Neural cell (in vitro differentiated cells): Measurements from ENCODE around the gene FAM209A. TPM values are rescaled to one million over a fixed set of nuclear protein-coding genes. Genes with fewer than 3 reads are reported as not detected.

Experiments
- H2AFZ ChIP-seq: fragments of 200-600, 300-800 bp; sonication (generic), shearing (Covaris generic); 2 replicates; pipeline ENCODE4 v1.6.0; 2014; ENCODE audit warnings: low read depth, mild to moderate bottlenecking, antibody characterized with exemption, low read length, moderate library complexity
- H3F3A ChIP-seq: fragments of 200-600 bp; shearing (Covaris generic); 2 replicates; pipeline ENCODE4 v1.6.1; 2016; ENCODE audit warnings: mild to moderate bottlenecking, moderate library complexity, mixed read lengths, antibody characterized with exemption, low read length; ENCODE audit not compliant: insufficient read depth, poor library complexity, severe bottlenecking
- H3K27ac ChIP-seq: fragments of 200-600, 300-800 bp; sonication (generic), shearing (Covaris generic); 2 replicates; pipeline ENCODE4 v1.5.1; 2014; ENCODE audit warnings: mild to moderate bottlenecking, low read length, moderate library complexity
- H3K27me3 ChIP-seq: fragments of 300-800, 200-600 bp; sonication (generic), shearing (Covaris generic); 2 replicates; pipeline ENCODE4 v1.6.0; 2014; ENCODE audit warnings: mild to moderate bottlenecking, low read depth, low read length, moderate library complexity; ENCODE audit not compliant: insufficient read depth
- H3K36me3 ChIP-seq: fragments of 300-800, 200-600 bp; sonication (generic), shearing (Covaris generic); 2 replicates; pipeline ENCODE4 v1.5.1; 2014; ENCODE audit warnings: mild to moderate bottlenecking, antibody characterized with exemption, low read length, moderate library complexity; ENCODE audit not compliant: insufficient read depth
- H3K4me2 ChIP-seq: fragments of 300-800, 200-600 bp; sonication (generic), shearing (Covaris generic); 2 replicates; pipeline ENCODE4 v1.6.0; 2014; ENCODE audit warnings: mild to moderate bottlenecking, low read length
- H3K4me3 ChIP-seq: fragments of 300-800, 200-600 bp; sonication (generic), shearing (Covaris generic); 2 replicates; pipeline ENCODE4 v1.5.1; 2014; ENCODE audit warnings: mild to moderate bottlenecking, low read length, moderate library complexity
- H3K79me2 ChIP-seq: fragments of 200-600 bp; shearing (Covaris generic); replicated peaks from 2 replicates; pipeline ENCODE4 v1.6.0; 2014; ENCODE audit warnings: mild to moderate bottlenecking, low read length, moderate library complexity; ENCODE audit not compliant: insufficient read depth
- H3K9ac ChIP-seq: fragments of 300-800, 200-600 bp; sonication (generic), shearing (Covaris generic); 2 replicates; pipeline ENCODE4 v1.6.1; 2016; ENCODE audit warnings: mild to moderate bottlenecking, low read length, mixed read lengths
- H3K9me2 ChIP-seq: fragments of 200-600 bp; shearing (Covaris generic); 2 replicates; pipeline ENCODE4 v1.6.1; 2016; ENCODE audit warnings: mild to moderate bottlenecking, low read length, mixed read lengths; ENCODE audit not compliant: insufficient read depth
- H3K9me3 ChIP-seq: fragments of 200-600, 300-800 bp; sonication (generic), shearing (Covaris generic); 2 replicates; pipeline ENCODE4 v1.6.1; 2016; ENCODE audit warnings: mild to moderate bottlenecking, mixed run types, low read length, moderate library complexity, mixed read lengths
- H4K20me1 ChIP-seq: fragments of 200-600 bp; shearing (Covaris generic); 2 replicates; pipeline ENCODE4 v1.6.1; 2016; ENCODE audit warnings: mild to moderate bottlenecking, mixed run types; ENCODE audit not compliant: insufficient read depth
- CTCF ChIP-seq: fragments of 450-650 bp; IDR thresholded peaks from 2 replicates; pipeline ENCODE4 v1.5.1; 2014; ENCODE audit warnings: antibody characterized with exemption, mild to moderate bottlenecking, moderate library complexity; ENCODE audit not compliant: poor library complexity, severe bottlenecking
- EP300 ChIP-seq: fragments of 450-650 bp; conservative IDR thresholded peaks from 2 replicates; pipeline ENCODE4 v1.6.1; 2014; ENCODE audit warnings: antibody characterized with exemption, mild to moderate bottlenecking, moderate library complexity; ENCODE audit not compliant: poor library complexity, severe bottlenecking
- EZH2 ChIP-seq: fragments of 200-600, 300-800 bp; shearing (Covaris generic), sonication (generic); IDR thresholded peaks from 2 replicates; pipeline ENCODE4 v1.6.1; 2014; ENCODE audit warnings: antibody characterized with exemption, low read length, borderline replicate concordance, mild to moderate bottlenecking; ENCODE audit not compliant: insufficient read depth, poor library complexity, severe bottlenecking
- MXI1 ChIP-seq: fragments of 450-650 bp; conservative IDR thresholded peaks from 2 replicates; pipeline ENCODE4 v1.6.1; 2014; ENCODE audit warnings: antibody characterized with exemption, mild to moderate bottlenecking; ENCODE audit not compliant: poor library complexity, severe bottlenecking
- POLR2AphosphoS5 ChIP-seq: IDR thresholded peaks from 2 replicates; pipeline ENCODE4 v1.6.1; 2012
- RAD21 ChIP-seq: fragments of 450-650 bp; conservative IDR thresholded peaks from 2 replicates; pipeline ENCODE4 v1.6.1; 2014; ENCODE audit warnings: antibody characterized with exemption, mild to moderate bottlenecking, moderate library complexity
- SMC3 ChIP-seq: fragments of 450-650 bp; conservative IDR thresholded peaks from 2 replicates; pipeline ENCODE4 v1.6.1; 2014; ENCODE audit warnings: antibody characterized with exemption, mild to moderate bottlenecking, moderate library complexity; ENCODE audit not compliant: poor library complexity
- TAF1 ChIP-seq: IDR thresholded peaks from 2 replicates; pipeline ENCODE4 v1.6.1; 2012; ENCODE audit warnings: low read depth
- polyA plus RNA-seq: library from polyadenylated mRNA; depleted of rRNA; stranded (reverse); fragments of >200 nt; gene quantifications from 2 replicates; pipeline ENCODE4 v1.2.3, GENCODE V29; 2014
- TF ChIP-seq, protein P1 (sequence below): IDR thresholded peaks from 2 replicates; pipeline ENCODE4 v1.6.1; 2012; ENCODE audit warnings: borderline replicate concordance

Gene FAM209A
- polyA plus RNA-seq, 1 donor from 2014 or later: not detected

DNA sequence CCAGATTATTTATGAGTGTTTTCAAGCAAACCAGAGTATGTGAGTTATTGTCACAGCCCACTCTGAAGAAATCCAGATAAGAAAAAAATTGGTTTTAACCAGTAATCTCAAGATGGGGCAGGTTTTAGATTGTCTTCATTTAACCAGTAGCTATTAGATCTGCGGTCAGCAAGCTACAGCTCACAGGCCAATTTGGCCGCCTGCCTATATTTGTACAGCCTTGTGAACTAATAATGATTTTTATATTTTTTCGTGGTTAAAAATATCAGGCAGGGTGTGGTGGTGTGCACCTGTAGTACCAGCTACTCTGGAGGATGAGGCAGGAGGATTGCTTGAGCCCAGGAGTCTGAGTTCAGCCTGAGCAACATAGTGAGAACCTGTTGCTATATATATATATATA lies 13.5 kb downstream of the FAM209A start:
- H3K9ac ChIP-seq: no peak overlapping the region
- no peaks in the 10 kb centered on the region for H3K27me3 ChIP-seq
- H3K4me3 ChIP-seq: no peak overlapping the region
- H3K9me3 ChIP-seq: no peaks in the 10 kb centered on the region
- no peak overlapping the region for H3K27ac ChIP-seq
- H3K36me3 ChIP-seq: no peaks in the 10 kb centered on the region
- no peaks in the 10 kb centered on the region for H3K9me2 ChIP-seq
- no peak overlapping the region for H2AFZ ChIP-seq
- H3F3A ChIP-seq: no peaks in the 10 kb centered on the region
- no peaks in the 10 kb centered on the region for H4K20me1 ChIP-seq
- TF ChIP-seq TAF1 (no peak), EP300 (no peak), POLR2AphosphoS5 (no peak), SMC3 (no peak), CTCF (no peak), RAD21 (no peak), MXI1 (no peak), EZH2 (no peak)
- TF ChIP-seq, protein P1, sequence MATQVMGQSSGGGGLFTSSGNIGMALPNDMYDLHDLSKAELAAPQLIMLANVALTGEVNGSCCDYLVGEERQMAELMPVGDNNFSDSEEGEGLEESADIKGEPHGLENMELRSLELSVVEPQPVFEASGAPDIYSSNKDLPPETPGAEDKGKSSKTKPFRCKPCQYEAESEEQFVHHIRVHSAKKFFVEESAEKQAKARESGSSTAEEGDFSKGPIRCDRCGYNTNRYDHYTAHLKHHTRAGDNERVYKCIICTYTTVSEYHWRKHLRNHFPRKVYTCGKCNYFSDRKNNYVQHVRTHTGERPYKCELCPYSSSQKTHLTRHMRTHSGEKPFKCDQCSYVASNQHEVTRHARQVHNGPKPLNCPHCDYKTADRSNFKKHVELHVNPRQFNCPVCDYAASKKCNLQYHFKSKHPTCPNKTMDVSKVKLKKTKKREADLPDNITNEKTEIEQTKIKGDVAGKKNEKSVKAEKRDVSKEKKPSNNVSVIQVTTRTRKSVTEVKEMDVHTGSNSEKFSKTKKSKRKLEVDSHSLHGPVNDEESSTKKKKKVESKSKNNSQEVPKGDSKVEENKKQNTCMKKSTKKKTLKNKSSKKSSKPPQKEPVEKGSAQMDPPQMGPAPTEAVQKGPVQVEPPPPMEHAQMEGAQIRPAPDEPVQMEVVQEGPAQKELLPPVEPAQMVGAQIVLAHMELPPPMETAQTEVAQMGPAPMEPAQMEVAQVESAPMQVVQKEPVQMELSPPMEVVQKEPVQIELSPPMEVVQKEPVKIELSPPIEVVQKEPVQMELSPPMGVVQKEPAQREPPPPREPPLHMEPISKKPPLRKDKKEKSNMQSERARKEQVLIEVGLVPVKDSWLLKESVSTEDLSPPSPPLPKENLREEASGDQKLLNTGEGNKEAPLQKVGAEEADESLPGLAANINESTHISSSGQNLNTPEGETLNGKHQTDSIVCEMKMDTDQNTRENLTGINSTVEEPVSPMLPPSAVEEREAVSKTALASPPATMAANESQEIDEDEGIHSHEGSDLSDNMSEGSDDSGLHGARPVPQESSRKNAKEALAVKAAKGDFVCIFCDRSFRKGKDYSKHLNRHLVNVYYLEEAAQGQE: no peak
- H3K4me2 ChIP-seq: no peak overlapping the region
- H3K79me2 ChIP-seq: no peaks in the 10 kb centered on the region

GRCh38 chr20:56540415-56540814 lies 15.9 kb downstream of the FAM209A start:
- no peaks in the 10 kb centered on the region for H3K79me2 ChIP-seq
- H3K9me2 ChIP-seq: no peaks in the 10 kb centered on the region
- H3K4me2 ChIP-seq: no peak overlapping the region
- H2AFZ ChIP-seq: no peak overlapping the region
- no peaks in the 10 kb centered on the region for H3K36me3 ChIP-seq
- no peak overlapping the region for H3K9ac ChIP-seq
- TF ChIP-seq, protein P1: no peak
- TF ChIP-seq EP300: no peak
- no peak overlapping the region for H3K27ac ChIP-seq
- no peaks in the 10 kb centered on the region for H3K27me3 ChIP-seq
- no peaks in the 10 kb centered on the region for H3F3A ChIP-seq
- no peak overlapping the region for H3K4me3 ChIP-seq
- no peaks in the 10 kb centered on the region for H4K20me1 ChIP-seq
- H3K9me3 ChIP-seq: no peaks in the 10 kb centered on the region
